Stimulated activated naive CD8-positive, alpha-beta T cell treated with anti-CD3 and anti-CD28 coated beads, Interleukin-15, amount 100 ng/mL, for 72 hours (primary cell): ENCODE measurements around the gene DCHS1.

Experiments used
- ATAC-seq: fragments of 150-1000 bp; cut with Tn5 transposase; 2 replicates; pipeline ENCODE4 v1.10.0; 2021; ENCODE audit warnings: mild to moderate bottlenecking, moderate library complexity
- DNase-seq, 2 donors: peaks; one replicate each; pipeline ENCODE4 v3.0.0; 2021 to 2022
- H3K27ac Mint-ChIP-seq, 2 donors: one replicate each; pipeline ENCODE4 v1.8.0; 2022; ENCODE audit warnings: mild to moderate bottlenecking in 2 of 2, mixed read lengths in 2 of 2, moderate library complexity in 2 of 2
- H3K27me3 Mint-ChIP-seq: one replicate; pipeline ENCODE4 v1.8.0; 2022; ENCODE audit warnings: mixed read lengths
- H3K4me1 Mint-ChIP-seq: one replicate; pipeline ENCODE4 v1.8.0; 2022; ENCODE audit warnings: mild to moderate bottlenecking, mixed read lengths
- H3K4me3 Mint-ChIP-seq, 2 donors: one replicate each; pipeline ENCODE4 v1.8.0; 2022; ENCODE audit warnings: mild to moderate bottlenecking in 2 of 2, mixed read lengths in 2 of 2, moderate library complexity in 1 of 2
- H3K9me3 Mint-ChIP-seq, 2 donors: one replicate each; pipeline ENCODE4 v1.8.0; 2022; ENCODE audit warnings: mixed read lengths in 2 of 2

The DCHS1 gene

GRCh38 chr11:6629573-6629891 is 26.1 kb downstream of the DCHS1 start:
- Mint-ChIP-seq H3K27ac (no peak overlapping the region), H3K4me3 (no peak overlapping the region)
- no peak for ATAC-seq

GRCh38 chr11:6628526-6628925 is 27.1 kb downstream of the DCHS1 start:
- no peak overlapping the region for H3K27ac Mint-ChIP-seq
- no peak for DNase-seq
- no peak for ATAC-seq

More at GRCh38 chr11:6629573-6629891, 26.1 kb downstream of the DCHS1 start:
- no peak for DNase-seq
- H3K4me1 Mint-ChIP-seq, result peaks cover 51% of the 10 kb centered on the region
- H3K27me3 Mint-ChIP-seq, result no peaks in the 10 kb centered on the region
- H3K9me3 Mint-ChIP-seq, result no peaks in the 10 kb centered on the region

DNA sequence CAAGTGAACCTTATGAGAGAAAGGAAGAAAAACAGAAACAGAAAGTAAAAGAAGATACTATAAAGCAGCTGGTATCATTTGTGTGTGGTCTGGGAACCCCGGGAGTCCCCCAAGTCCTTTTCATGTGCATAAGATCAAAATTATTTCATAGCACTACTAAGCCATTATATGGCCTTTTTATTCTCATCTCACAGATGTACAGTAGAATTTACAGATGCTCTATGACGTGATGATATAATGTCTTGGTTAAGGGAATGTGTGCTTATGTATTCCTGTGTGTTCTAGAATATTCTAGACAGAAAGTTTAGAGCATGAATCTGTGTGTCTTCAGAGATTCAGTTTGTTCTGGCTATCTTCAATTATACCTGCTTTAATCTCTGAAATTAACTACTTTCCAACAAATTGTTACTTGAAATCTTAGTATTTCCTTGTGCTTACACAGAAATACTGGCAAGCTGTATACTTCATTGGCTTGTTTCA is 27.8 kb downstream of the DCHS1 start:
- Mint-ChIP-seq H3K27ac (peak overlapping the region in 1 of 2 donors; percentile 61), H3K27me3 (no peaks in the 10 kb centered on the region), H3K9me3 (no peaks in the 10 kb centered on the region), H3K4me1 (peaks cover 43% of the 10 kb centered on the region), H3K4me3 (peak overlapping the region; percentile 27 to 70)
- DNase-seq, result no peak
- ATAC-seq, result peak; percentile 60

More at GRCh38 chr11:6628526-6628925, 27.1 kb downstream of the DCHS1 start:
- Mint-ChIP-seq H3K4me1 (peaks cover 50% of the 10 kb centered on the region), H3K9me3 (no peaks in the 10 kb centered on the region), H3K4me3 (no peak overlapping the region), H3K27me3 (no peaks in the 10 kb centered on the region)

DNA sequence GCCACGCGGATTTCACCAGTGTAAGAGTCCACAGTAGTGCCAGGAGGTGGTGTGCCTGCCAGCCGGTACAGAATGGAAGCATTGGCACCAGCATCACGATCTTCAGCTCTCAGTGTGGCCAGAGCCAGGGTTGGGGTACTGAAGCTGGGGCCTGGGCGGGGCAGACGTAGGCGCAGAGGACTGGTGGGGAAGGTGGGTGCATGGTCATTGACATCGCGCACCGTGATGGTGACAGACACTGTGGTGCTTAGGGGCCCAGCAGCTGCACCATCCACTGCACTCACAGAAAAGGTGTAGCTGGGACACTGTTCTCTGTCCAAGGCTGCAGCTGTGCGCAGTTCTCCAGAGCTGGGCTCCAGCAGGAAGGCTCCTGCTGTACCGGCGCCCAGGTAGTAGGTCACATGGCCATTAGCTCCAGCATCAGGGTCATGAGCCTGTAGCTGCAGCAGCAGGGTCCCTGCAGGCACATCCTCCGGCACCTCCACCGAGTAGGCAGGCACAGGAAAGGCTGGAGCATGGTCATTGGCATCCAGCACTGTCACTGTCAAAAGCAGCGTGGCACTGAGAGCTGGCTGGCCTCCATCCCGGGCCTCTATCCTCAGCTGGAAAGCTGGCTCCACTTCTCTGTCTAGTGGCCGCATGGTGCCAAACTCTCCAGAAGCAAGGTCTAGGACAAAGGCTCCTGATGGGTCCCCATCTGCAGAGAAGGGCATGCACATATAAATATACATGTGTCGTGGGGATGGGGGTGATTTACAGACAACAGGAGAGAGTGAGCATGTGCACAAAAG is 28.4 kb downstream of the DCHS1 start:
- H3K9me3 Mint-ChIP-seq, result no peaks in the 10 kb centered on the region
- peak overlapping the region in 1 of 2 donors; percentile 61 for H3K27ac Mint-ChIP-seq
- no peak for ATAC-seq

GRCh38 chr11:6625832-6626420 is 29.7 kb downstream of the DCHS1 start:
- no peak for DNase-seq
- H3K4me1 Mint-ChIP-seq, result peaks cover 25% of the 10 kb centered on the region
- no peaks in the 10 kb centered on the region for H3K27me3 Mint-ChIP-seq
- no peak overlapping the region for H3K27ac Mint-ChIP-seq
- ATAC-seq, result no peak
- no peak overlapping the region for H3K4me3 Mint-ChIP-seq
- H3K9me3 Mint-ChIP-seq, result no peaks in the 10 kb centered on the region

More for the DNA sequence above, 28.4 kb downstream of the DCHS1 start:
- DNase-seq, result no peak
- Mint-ChIP-seq H3K27me3 (no peaks in the 10 kb centered on the region), H3K4me3 (peak overlapping the region; percentile 27 to 70), H3K4me1 (peaks cover 37% of the 10 kb centered on the region)

GRCh38 chr11:6625156-6625831 is 30.3 kb downstream of the DCHS1 start:
- Mint-ChIP-seq H3K4me3 (no peak overlapping the region), H3K9me3 (no peaks in the 10 kb centered on the region), H3K27ac (no peak overlapping the region), H3K4me1 (peaks cover 25% of the 10 kb centered on the region), H3K27me3 (no peaks in the 10 kb centered on the region)
- DNase-seq (no peak), ATAC-seq (no peak)

- H3K9me3 Mint-ChIP-seq, result no peaks in the 10 kb centered on the region
- peaks cover 25% of the 10 kb centered on the region for H3K4me1 Mint-ChIP-seq
- DNase-seq (no peak), ATAC-seq (no peak)
- H3K27ac Mint-ChIP-seq, result no peak overlapping the region
- no peaks in the 10 kb centered on the region for H3K27me3 Mint-ChIP-seq
- H3K4me3 Mint-ChIP-seq, result no peak overlapping the region
Observed at GRCh38 chr11:6623391-6624363, 31.9 kb downstream of the DCHS1 start.

GRCh38 chr11:6622261-6623171 is 33.1 kb downstream of the DCHS1 start:
- no peak for DNase-seq
- H3K27me3 Mint-ChIP-seq, result no peaks in the 10 kb centered on the region
- peaks cover 14% of the 10 kb centered on the region for H3K4me1 Mint-ChIP-seq
- ATAC-seq, result no peak
- H3K27ac Mint-ChIP-seq, result no peak overlapping the region
- H3K9me3 Mint-ChIP-seq, result no peaks in the 10 kb centered on the region
- H3K4me3 Mint-ChIP-seq, result no peak overlapping the region

GRCh38 chr11:6621711-6622211 is 33.8 kb downstream of the DCHS1 start:
- no peaks in the 10 kb centered on the region for H3K9me3 Mint-ChIP-seq
- no peak for ATAC-seq
- H3K27me3 Mint-ChIP-seq, result no peaks in the 10 kb centered on the region
- H3K27ac Mint-ChIP-seq, result no peak overlapping the region
- DNase-seq, result no peak
- H3K4me3 Mint-ChIP-seq, result no peak overlapping the region
- H3K4me1 Mint-ChIP-seq, result peaks cover 7% of the 10 kb centered on the region

DNA sequence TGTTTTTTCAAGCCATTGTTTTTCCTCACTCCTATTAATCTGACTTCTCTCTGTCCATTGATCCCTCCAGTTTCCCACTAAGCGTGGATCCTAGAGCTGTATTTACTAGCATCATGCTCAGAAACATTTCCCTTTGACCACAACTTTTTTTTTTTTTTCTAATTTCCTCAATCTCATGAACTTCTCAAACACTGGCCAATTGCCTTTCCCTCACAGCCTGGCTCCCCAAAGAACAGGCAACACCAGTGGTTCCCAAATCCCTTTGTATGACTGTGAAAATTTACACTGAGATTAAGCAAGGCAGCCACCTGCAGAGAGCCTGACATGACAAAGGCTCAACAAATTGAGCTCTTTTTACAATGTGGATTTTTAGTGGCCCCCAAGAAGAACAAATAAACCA is 35.0 kb downstream of the DCHS1 start:
- ATAC-seq, result no peak
- no peak overlapping the region for H3K4me3 Mint-ChIP-seq
- no peaks in the 10 kb centered on the region for H3K9me3 Mint-ChIP-seq
- H3K4me1 Mint-ChIP-seq, result no peaks in the 10 kb centered on the region
- no peak for DNase-seq
- H3K27me3 Mint-ChIP-seq, result no peaks in the 10 kb centered on the region
- H3K27ac Mint-ChIP-seq, result no peak overlapping the region

DNA sequence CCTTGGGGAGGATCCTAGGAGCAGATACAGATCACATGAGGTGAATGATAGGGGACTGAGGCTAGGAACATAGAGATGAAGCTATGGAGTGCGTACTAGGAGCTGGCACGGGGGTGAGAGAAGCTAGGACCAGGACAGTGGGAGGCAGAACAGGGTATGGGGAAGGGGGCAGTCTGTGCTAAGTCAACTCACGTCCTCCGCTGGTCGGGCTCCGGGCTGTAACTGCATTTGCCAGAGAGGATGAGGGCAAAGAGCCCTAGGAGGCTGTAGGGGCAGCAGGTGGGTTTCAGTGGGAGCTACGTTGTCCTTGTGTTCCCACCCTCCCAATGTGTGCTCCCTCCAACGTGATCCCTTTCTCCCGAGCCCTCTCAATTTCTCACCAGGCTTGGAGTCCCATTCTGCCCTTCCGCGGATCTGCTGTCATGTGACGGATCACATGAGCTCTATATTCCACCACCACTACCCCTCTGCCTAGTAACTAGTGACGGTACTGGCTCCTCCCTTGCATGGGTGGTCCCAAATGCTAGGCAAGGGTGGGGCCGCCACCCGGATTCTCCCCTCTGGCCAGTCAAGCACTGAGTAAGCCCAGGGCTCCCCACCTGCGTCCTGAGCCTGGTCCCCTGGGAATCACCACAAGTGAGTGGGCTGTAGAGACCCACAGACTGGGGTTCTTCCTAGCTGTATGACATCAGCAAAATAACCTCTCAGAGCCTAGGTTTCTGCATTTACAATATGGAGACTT is 36.4 kb downstream of the DCHS1 start, which contains the start of gene TPP1:
TSS of gene TPP1 (minus strand) at position 419 of the 742 bp plus-strand sequence. CDS start at position 397, 22 bp downstream.
- no peaks in the 10 kb centered on the region for H3K4me1 Mint-ChIP-seq
- peak; percentile 85 to 88 for DNase-seq

GRCh38 chr11:6618117-6619003 is 37.2 kb downstream of the DCHS1 start:
- ATAC-seq (peak; percentile 64), DNase-seq (peak; percentile 23 to 55)
- Mint-ChIP-seq H3K27me3 (no peaks in the 10 kb centered on the region), H3K9me3 (no peaks in the 10 kb centered on the region), H3K27ac (no peak overlapping the region), H3K4me3 (no peak overlapping the region), H3K4me1 (no peaks in the 10 kb centered on the region)

More for the DNA sequence above, 36.4 kb downstream of the DCHS1 start, which contains the start of gene TPP1:
- H3K9me3 Mint-ChIP-seq, result no peaks in the 10 kb centered on the region
- H3K27me3 Mint-ChIP-seq, result no peaks in the 10 kb centered on the region
- H3K27ac Mint-ChIP-seq, result no peak within 1 kb of the TSS
- peak; percentile 94 for ATAC-seq
- no peak within 1 kb of the TSS for H3K4me3 Mint-ChIP-seq
